GM18502 (cell line): Measurements from ENCODE around the gene IFI30.

Experiments used
- ATAC-seq: cut with Tn5 transposase; IDR thresholded peaks from one replicate; pipeline ENCODE4 v1.9.1; 2021; ENCODE audit warnings: mild to moderate bottlenecking; ENCODE audit not compliant: unreplicated experiment, poor library complexity

Gene IFI30

DNA sequence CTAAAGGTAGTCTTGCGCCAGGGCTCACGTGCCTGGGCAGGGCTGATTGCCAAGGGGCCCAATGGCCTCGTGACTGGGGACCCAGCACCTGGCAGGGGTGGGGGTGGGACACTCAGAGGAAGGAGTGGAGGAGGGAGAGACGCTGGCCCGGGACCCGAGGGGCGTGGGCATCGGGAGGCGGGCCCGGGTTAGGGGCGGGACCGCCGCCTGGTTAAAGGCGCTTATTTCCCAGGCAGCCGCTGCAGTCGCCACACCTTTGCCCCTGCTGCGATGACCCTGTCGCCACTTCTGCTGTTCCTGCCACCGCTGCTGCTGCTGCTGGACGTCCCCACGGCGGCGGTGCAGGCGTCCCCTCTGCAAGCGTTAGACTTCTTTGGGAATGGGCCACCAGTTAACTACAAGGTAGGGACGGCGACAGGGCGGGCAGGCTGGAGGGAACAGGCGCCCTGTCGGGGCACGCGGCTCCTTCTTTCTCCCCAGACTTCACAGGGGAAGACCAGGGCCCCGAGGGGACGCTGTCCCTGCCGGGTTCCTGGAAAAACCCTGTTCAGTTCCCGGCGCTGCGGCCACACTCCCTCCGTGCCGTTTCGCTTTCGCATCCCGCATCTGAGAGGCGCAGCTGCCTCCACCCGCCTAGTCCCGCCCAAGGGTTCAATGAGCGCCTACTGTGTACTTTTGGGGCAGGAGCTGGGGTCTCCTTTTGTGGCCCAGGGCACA, at the start of gene IFI30:
TSS of gene IFI30 (plus strand) at position 242 of the 717 bp plus-strand sequence. CDS start at position 271, 29 bp downstream.
- peak; percentile 53 for ATAC-seq

DNA sequence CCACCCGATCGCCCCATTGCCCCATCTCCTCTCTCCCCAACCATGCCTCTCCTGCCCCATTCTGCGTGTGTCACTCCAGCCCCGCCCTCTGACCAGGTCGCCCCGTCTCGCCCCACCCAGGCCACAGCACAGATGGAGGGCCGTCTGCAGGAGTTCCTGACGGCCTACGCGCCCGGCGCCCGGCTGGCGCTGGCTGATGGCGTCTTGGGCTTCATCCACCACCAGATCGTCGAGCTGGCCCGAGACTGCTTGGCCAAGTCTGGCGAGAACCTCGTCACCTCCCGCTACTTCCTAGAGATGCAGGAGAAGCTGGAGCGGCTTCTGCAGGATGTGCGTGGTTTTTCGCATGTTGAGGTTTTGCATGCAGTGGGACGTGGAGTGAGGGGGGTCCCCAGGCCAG, 49.8 kb upstream of the IFI30 start:
- ATAC-seq, result no peak

DNA sequence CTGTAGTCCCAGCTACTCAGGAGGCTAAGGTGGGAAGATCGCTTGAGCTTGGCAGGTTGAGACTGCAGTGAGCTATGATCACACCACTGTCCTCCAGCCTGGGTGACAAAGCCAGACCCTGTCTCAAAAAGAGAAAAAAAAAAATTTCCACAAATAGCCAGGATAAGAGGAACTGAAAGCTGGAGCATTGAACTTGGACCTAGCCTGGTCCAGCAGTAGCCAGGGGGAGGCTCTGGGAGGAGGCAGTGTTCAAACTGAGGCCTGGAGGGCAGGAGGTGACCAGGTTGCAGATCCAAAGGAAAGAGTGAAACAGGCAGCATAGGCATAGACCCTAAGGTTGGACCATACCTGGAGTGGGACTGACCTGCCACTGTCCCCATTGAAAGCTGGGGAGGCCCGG, 47.5 kb upstream of the IFI30 start:
- ATAC-seq, result no peak

GRCh38 chr19:18128044-18128443, 45.6 kb upstream of the IFI30 start:
- no peak for ATAC-seq

GRCh38 chr19:18128805-18129204, 44.8 kb upstream of the IFI30 start:
- no peak for ATAC-seq

DNA sequence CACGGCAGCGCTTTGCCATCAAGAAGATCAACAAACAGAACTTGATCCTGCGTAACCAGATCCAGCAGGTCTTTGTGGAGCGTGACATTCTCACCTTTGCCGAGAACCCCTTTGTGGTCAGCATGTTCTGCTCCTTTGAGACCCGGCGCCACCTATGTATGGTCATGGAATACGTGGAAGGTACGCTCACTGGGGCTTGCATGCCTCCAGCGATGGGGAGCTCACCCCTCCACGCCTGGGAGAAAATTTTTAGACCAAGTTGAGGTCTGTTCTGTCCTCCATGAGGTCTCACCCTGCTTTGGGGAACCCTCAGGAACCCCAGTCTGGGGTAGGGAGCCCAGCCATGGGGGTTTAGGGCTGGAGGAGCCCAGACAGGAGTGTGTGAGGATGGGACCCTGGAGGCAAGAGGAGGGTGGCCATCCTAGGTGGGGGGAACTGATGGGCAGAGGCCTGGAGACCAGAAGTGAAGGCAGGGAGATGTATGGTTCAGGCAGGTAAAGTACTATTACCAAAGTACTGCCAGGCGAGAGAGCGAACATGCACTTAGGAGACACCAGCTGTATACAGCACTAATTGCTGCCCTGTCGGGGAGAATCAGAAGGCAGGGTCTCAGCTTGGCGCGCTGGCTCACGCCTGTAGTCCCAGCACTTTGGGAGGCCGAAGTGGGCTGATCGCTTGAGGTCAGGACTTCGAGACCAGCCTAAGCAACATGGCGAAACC, 42.9 kb upstream of the IFI30 start:
- no peak for ATAC-seq

GRCh38 chr19:18131841-18132596, 41.6 kb upstream of the IFI30 start:
- no peak for ATAC-seq

DNA sequence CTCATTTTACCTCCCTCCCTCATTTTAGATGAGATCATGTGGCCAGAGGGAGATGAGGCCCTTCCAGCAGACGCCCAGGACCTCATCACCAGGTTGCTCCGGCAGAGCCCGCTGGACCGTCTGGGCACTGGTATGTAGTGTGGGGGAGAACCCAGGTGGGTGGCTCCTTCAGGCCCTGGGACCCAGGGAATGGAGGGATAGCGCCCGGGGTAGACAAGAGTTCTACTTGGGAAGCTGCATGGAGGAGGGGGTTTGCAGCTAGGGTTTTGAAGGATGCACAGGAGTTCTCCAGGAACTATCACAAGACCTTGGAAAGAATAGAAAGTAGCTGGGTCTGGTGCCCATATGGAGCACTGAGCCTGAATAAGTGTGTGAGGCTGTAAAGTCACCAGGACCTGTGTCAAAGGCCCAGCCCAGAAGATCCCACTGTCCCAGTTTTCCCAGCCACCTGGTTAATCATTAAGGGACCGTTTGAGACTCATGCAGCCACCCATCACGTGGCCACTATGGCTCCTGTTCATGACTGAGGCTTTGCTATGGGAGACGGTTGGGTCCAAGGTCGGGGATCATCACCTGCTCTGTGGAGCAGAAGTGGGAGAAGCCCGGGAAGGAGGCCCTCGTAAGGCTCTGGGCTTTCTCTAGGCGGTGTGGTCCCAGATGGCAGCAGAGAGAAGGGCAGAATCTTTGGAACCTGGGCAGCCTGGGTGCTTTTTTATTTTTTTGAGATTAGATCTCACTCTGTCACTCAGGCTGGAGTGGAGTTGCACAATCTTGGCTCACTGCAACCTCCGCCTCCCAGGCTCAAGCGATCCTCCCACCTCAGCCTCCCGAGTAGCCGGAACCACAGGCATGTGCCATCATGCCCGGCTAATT, 37.7 kb upstream of the IFI30 start:
- ATAC-seq, result no peak

DNA sequence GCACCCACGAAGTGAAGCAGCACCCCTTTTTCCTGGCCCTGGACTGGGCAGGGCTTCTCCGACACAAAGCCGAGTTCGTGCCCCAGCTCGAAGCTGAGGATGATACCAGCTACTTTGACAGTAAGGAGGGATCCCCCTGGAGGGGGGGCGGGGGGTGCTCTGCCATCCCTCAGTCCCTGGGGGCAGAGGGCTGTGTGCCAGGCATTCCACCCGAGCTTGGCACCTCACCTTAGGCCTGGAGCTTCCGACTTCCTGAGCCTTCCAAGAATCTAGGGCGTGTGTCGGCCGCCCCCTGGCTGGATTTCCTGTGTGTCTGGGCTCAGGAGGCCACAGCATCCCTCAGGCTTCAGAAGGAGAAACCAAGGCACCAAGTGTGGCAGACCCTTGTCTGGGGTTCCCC, 36.4 kb upstream of the IFI30 start:
- no peak for ATAC-seq

GRCh38 chr19:18137657-18138339, 35.8 kb upstream of the IFI30 start:
- ATAC-seq, result no peak

- ATAC-seq, result no peak
These were observed 33.1 kb upstream of the IFI30 start for GRCh38 chr19:18140473-18140872.

GRCh38 chr19:18141031-18141430, 32.6 kb upstream of the IFI30 start:
- ATAC-seq, result no peak

GRCh38 chr19:18143902-18144301, 29.7 kb upstream of the IFI30 start:
- no peak for ATAC-seq

DNA sequence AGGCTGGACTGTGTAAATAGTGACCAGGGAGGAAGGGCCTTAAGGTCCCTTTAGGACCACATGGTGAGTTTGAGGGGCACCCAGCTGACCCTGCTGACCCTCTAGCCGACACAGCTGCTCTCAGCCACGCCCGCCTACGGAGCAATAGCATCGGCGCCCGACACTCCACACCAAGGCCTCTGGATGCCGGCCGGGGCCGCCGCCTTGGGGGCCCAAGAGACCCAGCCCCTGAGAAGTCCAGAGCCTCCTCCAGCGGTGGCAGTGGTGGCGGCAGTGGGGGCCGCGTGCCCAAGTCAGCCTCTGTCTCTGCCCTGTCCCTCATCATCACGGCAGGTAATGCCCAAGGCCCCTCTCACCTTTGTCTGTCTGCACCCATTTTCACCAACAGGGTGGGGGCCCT, 29.3 kb upstream of the IFI30 start:
- ATAC-seq, result no peak

DNA sequence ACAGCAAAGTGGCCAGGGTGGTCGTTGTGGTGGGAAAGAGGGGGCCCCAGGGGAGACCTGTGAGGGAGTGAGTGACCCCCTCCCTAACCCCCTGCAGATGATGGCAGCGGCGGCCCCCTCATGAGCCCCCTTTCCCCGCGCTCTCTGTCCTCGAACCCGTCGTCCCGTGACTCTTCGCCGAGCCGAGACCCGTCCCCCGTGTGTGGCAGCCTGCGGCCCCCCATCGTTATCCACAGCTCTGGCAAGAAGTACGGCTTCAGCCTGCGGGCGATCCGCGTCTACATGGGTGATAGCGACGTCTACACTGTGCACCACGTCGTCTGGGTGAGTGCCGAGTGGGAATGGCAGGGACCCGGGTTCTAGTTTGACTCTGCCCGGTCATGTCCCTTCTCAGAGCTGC, 28.7 kb upstream of the IFI30 start:
- ATAC-seq, result no peak

DNA sequence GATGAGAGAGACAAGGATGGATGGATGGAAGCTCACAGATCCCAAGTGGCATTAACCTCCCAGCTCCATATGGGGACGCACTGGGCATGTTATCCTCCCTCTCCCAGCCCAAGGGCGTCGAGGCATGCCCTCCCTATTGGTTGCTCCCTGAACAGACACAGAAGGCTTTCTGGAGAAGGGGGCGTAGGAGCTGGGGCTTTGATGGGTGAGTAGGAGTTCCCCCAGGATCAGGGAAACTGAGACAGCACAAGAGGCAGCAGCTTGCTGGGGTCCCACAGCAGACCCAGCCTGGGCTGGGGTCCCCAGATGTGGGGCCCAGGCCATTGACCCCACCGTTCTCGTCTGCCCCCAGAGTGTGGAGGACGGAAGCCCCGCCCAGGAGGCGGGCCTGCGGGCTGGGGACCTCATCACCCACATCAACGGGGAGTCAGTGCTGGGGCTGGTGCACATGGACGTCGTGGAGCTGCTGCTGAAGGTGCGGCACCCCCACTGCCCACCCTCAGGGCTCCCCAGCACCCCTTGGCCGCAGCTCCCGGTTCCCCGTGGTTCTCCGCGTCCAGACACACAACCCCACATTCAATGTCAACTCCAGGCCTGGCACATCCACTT, 28.1 kb upstream of the IFI30 start:
- no peak for ATAC-seq

- no peak for ATAC-seq
These were observed 26.2 kb upstream of the IFI30 start for GRCh38 chr19:18147396-18147795.

DNA sequence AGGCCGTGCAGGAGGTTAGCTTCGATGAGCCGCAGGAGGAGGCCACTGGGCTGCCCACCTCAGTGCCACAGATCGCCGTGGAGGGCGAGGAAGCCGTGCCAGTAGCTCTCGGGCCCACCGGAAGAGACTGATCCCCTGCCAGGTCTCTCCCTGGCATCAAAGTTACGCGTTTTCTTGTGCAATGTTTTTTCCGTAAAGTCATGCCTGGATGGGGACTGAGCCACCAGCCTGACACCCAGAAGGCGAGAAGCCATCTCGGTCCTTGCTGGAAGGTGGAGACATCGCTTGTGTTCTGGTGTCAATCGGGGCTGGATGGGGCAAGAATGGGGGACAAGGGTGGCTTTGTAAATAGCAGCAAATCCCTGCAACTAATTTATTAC, 24.0 kb upstream of the IFI30 start:
- ATAC-seq, result no peak
